ENCODE measurements around the gene ADAMTSL5.
"Not testable (repeated sequence)": the region's sequence is repeated elsewhere in the genome, so short reads cannot be mapped to it uniquely, and the experiment has no call there.

ADAMTSL5 gene

DNA sequence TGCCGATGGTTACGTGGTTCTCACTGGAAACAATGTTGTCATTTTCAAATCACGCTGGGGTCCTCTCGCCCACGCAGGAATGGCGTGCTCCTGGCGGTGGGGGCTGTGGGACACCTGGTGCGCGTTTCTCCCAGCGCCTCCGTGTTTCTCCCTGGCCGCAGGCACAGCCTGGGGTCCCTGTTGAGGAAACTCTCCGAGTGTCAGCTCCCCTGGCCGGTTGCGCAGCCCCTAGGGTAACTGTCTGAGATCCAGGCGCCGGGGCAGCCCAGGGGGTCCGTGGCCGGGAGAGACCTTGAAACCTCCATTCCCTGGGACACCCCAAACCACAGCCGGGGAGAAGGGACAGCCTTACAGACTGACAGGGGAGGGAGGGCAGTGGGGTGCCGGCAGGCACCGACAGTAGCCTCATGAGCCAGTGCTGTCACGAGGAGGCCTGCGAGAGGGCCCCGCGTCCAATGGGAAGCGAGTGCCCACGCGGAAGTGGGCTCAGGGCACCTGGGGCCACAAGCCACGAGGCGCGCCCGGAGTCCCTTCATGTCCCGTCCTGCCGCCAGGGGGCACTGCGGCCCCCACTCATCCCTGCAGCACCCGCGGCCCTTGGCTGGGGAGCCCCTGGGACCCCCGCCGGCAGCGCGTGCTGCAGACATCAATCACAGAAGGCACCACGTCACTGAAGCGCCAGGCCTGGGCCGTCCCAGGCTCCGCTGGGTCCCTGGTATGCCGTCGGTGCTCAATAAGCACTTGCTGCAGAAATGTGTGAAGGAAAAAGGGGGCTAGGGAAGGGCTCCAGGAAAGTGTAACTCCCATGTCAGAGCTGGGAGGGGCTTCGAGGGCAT is 9.5 kb downstream of the ADAMTSL5 start:
- no peaks in the 10 kb centered on the region for H3K27me3 ChIP-seq (ENCODE audit: low read depth)
- peaks cover 5% of the 10 kb centered on the region for H3K4me1 ChIP-seq
- no peak overlapping the region for H3K4me3 ChIP-seq
- peaks cover 5% of the 10 kb centered on the region; the same call in 1 of the 2 replicates for H3K9me3 ChIP-seq
- H3K36me3 ChIP-seq (replicated peaks), result no peaks in the 10 kb centered on the region
- peak in 1 of 2 experiments; percentile 83 for DNase-seq (ENCODE audit: low spot score in 2 of 2)
- in situ Hi-C loops (cut with MboI; ENCODE audit: low sequenced_read_pairs), result no loop called here

DNA sequence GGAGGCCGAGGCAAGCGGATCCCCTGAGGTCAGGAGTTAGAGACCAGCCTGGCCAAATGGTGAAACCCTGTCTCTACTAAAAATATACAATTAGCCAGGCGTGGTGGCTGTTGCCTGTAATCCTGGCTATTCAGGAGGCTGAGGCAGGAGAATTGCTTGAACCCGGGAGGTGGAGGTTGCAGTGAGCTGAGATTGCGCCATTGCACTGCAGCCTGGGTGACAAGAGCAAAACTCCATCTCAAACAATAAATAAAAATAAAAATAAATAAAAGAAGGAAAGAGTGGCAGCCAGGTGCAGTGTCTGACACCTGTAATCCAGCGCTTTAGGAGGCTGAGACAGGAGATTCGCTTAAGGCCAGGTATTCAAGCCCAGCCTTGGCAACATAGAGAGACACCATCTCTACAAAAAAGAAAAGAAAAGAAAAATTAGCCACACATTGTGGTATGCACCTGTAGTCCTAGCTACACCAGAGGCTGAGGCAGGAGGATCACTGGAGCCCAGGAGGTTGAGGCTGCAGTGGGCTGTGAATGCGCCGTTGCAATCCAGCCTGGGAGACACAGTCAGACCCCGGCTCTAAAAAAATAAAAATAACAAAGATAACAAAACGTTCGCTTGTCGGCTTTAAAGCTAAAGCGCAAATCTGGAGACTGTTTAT is 10.3 kb downstream of the ADAMTSL5 start:
- H3K27me3 ChIP-seq (ENCODE audit: low read depth), result no peaks in the 10 kb centered on the region
- H3K9me3 ChIP-seq, result peaks cover 5% of the 10 kb centered on the region; the same call in 1 of the 2 replicates
- H3K4me3 ChIP-seq, result no peak overlapping the region
- DNase-seq (ENCODE audit: low spot score in 2 of 2), result no peak
- peaks cover 10% of the 10 kb centered on the region; the same call in 1 of the 2 replicates for H3K4me1 ChIP-seq
- no peaks in the 10 kb centered on the region for H3K36me3 ChIP-seq (replicated peaks)
- in situ Hi-C loops (cut with MboI; ENCODE audit: low sequenced_read_pairs), result no loop called here

DNA sequence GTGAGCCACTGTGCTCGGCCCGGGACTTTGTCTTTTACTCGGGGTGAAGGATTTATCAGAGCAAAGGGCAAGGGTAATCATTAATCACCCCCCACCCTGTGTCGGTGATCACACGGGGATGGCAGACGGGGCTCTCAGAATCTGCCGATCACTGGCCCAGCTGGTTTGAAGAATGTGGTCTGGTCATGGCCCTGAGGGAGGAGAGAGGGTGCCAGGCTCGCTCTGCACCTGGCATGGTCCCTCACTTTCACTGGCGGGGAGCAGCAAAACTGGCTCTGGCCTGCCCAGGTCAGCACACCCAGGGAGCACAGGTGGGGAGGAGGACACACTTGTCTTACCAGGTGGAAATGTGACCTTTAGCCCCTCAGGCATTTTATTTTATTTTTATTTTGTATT is 11.6 kb downstream of the ADAMTSL5 start:
- no peak for DNase-seq (ENCODE audit: low spot score in 2 of 2)
- no peaks in the 10 kb centered on the region for H3K36me3 ChIP-seq (replicated peaks)
- peaks cover 5% of the 10 kb centered on the region; the same call in 1 of the 2 replicates for H3K9me3 ChIP-seq
- in situ Hi-C loops (cut with MboI; ENCODE audit: low sequenced_read_pairs), result no loop called here
- H3K27me3 ChIP-seq (ENCODE audit: low read depth), result no peaks in the 10 kb centered on the region
- peaks cover 7% of the 10 kb centered on the region; the same call in 1 of the 2 replicates for H3K4me1 ChIP-seq
- no peak overlapping the region for H3K4me3 ChIP-seq

DNA sequence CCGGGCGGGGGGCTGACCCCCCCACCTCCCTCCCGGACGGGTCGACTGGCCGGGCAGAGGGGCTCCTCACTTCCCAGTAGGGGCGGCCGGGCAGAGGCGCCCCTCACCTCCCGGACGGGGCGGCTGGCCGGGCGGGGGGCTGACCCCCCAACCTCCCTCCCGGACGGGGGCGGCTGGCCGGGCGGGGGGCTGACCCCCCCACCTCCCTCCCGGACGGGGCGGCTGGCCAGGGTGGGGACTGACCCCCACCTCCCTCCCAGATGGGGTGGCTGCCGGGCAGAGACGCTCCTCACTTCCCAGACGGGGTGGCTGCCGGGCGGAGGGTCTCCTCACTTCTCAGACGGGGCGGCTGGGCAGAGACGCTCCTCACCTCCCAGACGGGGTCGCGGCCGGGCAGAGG is 13.6 kb downstream of the ADAMTSL5 start:
- H3K9me3 ChIP-seq; H3K4me3 ChIP-seq; H3K4me1 ChIP-seq; in situ Hi-C loops (cut with MboI; ENCODE audit: low sequenced_read_pairs); H3K27me3 ChIP-seq (ENCODE audit: low read depth); DNase-seq (ENCODE audit: low spot score in 2 of 2); H3K36me3 ChIP-seq (replicated peaks): not testable (repeated sequence)

DNA sequence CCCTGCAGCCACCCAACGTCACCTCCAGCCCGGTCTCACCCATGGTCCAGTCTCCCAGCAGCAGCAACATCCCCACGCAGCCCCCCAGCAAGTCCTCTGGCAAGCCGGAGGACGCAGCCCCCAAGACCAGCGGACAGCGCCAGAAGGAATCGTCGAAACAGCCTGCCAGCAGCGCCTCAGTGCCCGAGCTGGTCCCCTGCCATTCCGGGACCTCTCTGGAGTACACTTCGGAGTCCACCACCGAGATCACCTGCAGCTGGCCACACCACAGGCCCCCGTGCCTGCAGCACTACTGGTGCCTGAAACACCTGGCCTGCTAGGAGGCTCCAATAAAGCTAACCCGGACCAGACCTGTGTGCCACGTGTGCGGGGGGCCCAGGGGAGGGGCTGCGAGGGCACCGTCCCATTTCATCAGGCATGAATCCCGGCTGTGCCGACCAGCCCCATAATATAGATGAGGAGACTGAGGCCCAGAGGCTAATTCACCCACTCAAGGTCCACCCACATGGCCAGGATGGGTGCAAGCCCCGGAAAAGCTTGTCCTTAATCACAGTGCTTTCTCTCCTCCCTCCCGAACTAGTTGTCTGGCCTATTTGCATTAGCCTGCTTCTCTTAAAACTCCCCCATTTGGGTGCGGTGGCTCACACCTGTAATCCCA is 15.1 kb downstream of the ADAMTSL5 start:
- H3K4me3 ChIP-seq, result no peak overlapping the region
- peaks cover 13% of the 10 kb centered on the region for H3K4me1 ChIP-seq
- no peaks in the 10 kb centered on the region for H3K36me3 ChIP-seq (replicated peaks)
- H3K27me3 ChIP-seq (ENCODE audit: low read depth), result no peaks in the 10 kb centered on the region
- in situ Hi-C loops (cut with MboI; ENCODE audit: low sequenced_read_pairs), result no loop called here
- H3K9me3 ChIP-seq, result peaks cover 5% of the 10 kb centered on the region; the same call in 1 of the 2 replicates
- DNase-seq (ENCODE audit: low spot score in 2 of 2), result no peak

DNA sequence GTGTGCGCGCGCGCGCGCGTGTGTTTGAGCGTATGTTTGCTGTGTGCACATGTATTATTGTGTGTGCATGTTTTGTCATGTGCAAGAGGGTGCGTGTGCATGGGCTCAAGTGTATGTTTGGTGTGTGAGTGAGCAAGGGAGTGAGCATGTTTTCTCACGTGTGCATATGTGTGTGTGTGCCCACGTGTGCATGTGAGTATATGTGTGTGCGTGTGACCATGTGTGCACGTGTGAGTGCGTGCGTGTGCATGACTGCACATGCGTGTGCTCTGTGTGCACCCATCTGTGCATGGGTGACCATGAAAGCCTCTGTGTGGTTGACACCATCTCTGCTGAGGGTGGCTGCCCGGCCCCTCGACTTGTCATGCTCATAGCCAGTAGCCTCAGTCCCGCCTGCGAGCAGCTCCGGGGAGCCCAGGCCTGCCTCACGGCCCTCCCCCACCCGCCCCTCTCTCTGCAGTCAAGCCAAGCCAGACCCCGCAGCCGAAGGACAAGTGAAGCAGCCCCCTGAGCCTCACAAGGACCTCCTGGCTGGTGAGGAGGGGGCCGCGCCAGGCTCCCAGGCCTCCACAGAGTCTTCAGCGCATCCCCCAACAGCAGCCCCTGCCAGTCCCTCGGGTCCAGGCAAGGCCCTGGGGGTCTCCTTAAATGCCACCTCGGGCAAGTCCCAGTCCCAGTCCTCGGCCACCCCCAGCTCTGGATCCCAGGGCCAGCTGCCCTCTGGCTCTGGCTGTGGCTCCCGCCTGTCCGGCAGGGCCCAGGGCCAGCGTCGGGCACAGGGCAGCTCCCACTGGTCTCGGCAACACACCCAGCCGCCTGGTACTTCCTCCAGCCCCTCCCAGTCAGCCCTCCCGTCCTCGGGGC is 15.9 kb downstream of the ADAMTSL5 start:
- Histone ChIP-seq H3K36me3 (replicated peaks) (no peaks in the 10 kb centered on the region), H3K4me3 (no peak overlapping the region), H3K4me1 (peaks cover 14% of the 10 kb centered on the region), H3K9me3 (peaks cover 5% of the 10 kb centered on the region; the same call in 1 of the 2 replicates), H3K27me3 (ENCODE audit: low read depth) (no peaks in the 10 kb centered on the region)
- in situ Hi-C loops (cut with MboI; ENCODE audit: low sequenced_read_pairs), result no loop called here
- DNase-seq (ENCODE audit: low spot score in 2 of 2), result no peak

DNA sequence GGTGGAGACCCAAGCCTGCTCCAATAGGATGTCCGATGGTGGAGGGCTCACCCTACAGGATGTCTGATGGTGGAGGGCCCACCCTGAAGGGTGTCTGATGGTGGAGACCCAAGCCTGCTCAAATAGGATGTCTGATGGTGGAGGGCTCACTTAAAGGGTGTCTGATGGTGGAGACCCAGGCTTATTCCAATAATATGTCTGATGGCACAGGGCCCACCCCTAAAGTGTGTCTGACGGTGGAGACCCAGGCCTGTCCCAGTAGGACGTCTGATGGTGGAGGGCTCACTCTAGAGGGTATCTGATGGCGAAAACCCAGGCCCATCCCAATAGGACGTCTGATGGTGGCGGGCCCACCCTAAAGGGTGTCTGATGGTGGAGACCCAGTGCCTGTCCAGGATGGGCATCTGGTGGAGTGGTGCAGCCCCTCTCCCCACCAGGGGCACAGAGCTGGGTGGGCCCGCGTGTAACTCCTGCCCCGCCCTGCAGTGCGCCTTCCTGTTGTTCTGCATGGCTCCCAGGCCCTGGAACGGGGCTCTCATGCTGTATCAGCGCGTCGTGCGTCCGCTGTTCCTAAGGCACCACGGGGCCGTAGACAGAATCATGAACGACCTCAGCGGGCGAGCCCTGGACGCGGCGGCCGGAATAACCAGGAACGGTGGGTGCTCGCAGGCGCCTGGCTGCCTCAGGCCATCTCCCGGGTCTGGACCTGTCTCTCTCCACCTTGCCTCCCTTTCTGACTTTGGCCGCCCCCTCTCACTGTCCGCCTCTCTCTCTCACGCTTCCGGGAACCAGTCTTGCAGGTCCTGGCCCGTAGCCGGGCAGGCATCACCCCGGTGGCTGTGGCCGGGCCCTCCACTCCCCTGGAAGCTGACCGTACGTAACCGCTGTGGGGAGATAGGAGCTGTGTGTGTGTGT is 16.8 kb downstream of the ADAMTSL5 start:
- DNase-seq (ENCODE audit: low spot score in 2 of 2), result no peak
- peaks cover 5% of the 10 kb centered on the region; the same call in 1 of the 2 replicates for H3K9me3 ChIP-seq
- in situ Hi-C loops (cut with MboI; ENCODE audit: low sequenced_read_pairs), result no loop called here
- H3K4me1 ChIP-seq, result peaks cover 23% of the 10 kb centered on the region
- H3K36me3 ChIP-seq (replicated peaks), result no peaks in the 10 kb centered on the region
- no peak overlapping the region for H3K4me3 ChIP-seq
- no peaks in the 10 kb centered on the region for H3K27me3 ChIP-seq (ENCODE audit: low read depth)

DNA sequence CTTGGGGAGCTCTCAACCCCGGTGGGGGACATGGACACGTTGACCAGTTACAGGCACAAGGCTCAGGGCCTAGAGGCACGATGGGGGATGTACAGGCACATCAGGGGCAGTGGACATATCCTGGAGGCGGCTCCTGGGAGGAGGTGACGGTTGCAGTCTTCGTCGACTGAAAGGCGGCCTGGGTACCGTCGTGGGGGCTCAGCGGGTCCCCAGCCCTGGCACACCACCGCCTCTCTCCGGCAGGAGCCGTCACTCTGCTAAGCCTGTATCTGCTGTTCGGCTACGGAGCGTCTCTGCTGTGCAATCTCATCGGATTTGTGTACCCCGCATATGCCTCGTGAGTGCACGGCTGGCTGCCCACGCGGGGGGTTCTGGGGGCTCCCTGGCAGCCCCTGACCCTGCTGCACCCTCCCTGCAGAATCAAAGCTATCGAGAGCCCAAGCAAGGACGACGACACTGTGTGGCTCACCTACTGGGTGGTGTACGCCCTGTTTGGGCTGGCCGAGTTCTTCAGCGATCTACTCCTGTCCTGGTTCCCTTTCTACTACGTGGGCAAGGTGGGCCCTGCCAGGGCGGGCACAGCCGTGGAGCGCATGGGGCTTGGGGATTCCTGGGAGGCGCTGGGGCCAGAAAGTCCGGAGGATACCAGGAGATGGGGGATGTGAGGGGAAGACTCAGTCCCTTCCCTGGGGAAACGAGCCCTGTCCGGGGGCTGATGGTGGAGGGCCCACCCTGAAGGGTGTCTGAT is 17.6 kb downstream of the ADAMTSL5 start:
- no peak overlapping the region for H3K4me3 ChIP-seq
- H3K27me3 ChIP-seq (ENCODE audit: low read depth), result no peaks in the 10 kb centered on the region
- H3K4me1 ChIP-seq, result peaks cover 23% of the 10 kb centered on the region
- DNase-seq (ENCODE audit: low spot score in 2 of 2), result no peak
- no peaks in the 10 kb centered on the region for H3K36me3 ChIP-seq (replicated peaks)
- in situ Hi-C loops (cut with MboI; ENCODE audit: low sequenced_read_pairs), result no loop called here
- peaks cover 5% of the 10 kb centered on the region; the same call in 1 of the 2 replicates for H3K9me3 ChIP-seq

DNA sequence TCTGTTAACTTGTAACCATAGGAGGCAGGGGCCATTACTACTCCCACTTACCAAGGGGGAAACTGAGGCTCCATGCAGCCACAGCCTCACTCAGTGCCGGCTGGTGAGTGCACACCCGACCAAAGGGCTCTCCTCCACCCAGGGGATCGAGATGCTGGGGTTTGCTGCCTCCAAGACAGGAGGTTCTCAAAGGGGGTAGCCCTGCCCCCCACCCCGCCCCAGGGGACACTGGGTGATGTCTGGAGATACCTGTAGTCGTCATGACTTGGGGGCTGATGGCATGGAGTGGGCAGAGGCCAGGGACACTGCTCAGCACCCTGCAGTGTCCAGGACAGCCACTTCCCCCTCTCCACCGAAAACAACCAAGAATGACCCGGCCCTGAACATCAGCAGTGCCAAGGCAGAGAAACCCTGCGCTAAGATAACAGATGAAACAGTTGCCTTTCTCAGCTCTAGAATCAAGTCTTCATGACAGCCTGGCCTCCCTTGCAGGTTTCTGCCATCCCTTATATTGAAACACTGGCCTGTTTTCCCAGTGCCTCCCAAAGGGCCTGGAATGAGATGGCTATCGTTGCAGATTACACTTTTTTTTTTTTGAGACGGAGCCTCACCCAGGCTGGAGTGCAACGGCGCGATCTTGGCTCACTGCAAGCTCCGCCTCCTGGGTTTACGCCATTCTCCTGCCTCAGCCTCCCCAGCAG is 18.6 kb downstream of the ADAMTSL5 start:
- no peaks in the 10 kb centered on the region for H3K9me3 ChIP-seq
- in situ Hi-C loops (cut with MboI; ENCODE audit: low sequenced_read_pairs), result no loop called here
- H3K36me3 ChIP-seq (replicated peaks), result no peaks in the 10 kb centered on the region
- H3K27me3 ChIP-seq (ENCODE audit: low read depth), result no peaks in the 10 kb centered on the region
- H3K4me3 ChIP-seq, result no peak overlapping the region
- no peak for DNase-seq (ENCODE audit: low spot score in 2 of 2)
- peaks cover 26% of the 10 kb centered on the region for H3K4me1 ChIP-seq

DNA sequence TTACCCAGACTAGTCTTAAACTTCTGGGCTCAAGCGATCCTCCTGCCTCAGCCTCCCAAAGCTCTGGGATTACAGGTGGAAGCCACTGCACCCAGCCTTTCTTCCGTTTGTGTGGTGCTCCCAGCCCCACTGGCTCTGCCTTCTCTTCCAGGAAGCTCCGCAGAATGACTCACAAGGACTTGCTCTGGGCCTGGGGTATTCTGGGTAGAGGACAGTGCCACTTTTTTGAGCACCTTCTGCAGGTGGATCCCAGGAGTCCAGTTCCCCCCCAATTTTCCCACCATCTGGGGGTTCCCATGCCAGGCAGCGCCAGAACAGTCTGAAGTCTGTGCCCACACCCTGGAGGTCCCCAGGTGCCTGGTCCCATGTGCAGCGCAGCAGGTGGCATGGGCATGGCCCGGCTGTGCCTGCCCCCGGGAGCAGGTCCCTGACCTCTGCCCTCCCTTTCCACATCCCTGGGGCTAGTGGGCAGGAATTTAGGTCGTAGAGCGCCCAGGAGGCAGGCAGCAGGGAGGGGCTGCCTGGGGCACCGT is 20.3 kb downstream of the ADAMTSL5 start:
- H3K27me3 ChIP-seq (ENCODE audit: low read depth), result no peaks in the 10 kb centered on the region
- H3K36me3 ChIP-seq (replicated peaks), result no peaks in the 10 kb centered on the region
- DNase-seq (ENCODE audit: low spot score in 2 of 2), result no peak
- H3K4me1 ChIP-seq, result peaks cover 19% of the 10 kb centered on the region
- no peak overlapping the region for H3K4me3 ChIP-seq
- no peaks in the 10 kb centered on the region for H3K9me3 ChIP-seq
- in situ Hi-C loops (cut with MboI; ENCODE audit: low sequenced_read_pairs), result no loop called here

DNA sequence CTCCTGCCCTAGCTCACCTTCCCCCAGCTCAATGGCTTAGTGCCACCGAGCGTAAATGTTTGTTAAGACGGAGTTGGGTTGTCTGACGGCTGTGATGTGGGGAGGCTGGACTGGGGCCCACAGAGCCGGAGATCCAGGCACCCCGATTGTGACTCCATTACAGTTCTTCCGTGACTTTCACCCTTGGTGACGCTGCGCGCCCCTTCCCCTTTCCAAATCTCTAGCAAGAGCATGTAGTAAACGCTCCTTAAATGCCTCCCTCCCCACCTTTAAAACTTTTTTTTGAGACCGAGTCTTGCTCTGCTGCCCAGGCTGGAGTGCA is 21.0 kb downstream of the ADAMTSL5 start:
- DNase-seq (ENCODE audit: low spot score in 2 of 2), result no peak
- no peaks in the 10 kb centered on the region for H3K36me3 ChIP-seq (replicated peaks)
- peaks cover 19% of the 10 kb centered on the region for H3K4me1 ChIP-seq
- H3K9me3 ChIP-seq, result no peaks in the 10 kb centered on the region
- in situ Hi-C loops (cut with MboI; ENCODE audit: low sequenced_read_pairs), result no loop called here
- peak overlapping the region; percentile 51 for H3K4me3 ChIP-seq
- H3K27me3 ChIP-seq (ENCODE audit: low read depth), result no peaks in the 10 kb centered on the region

Data from HAP-1 (cell line).